ENCODE measurements around the gene HOXB2. TPM values are rescaled to one million over a fixed set of nuclear protein-coding genes. Genes with fewer than 3 reads are reported as not detected.

Gene HOXB2
- total RNA-seq, 1 donor from 2014 or later: 15.2 TPM

DNA sequence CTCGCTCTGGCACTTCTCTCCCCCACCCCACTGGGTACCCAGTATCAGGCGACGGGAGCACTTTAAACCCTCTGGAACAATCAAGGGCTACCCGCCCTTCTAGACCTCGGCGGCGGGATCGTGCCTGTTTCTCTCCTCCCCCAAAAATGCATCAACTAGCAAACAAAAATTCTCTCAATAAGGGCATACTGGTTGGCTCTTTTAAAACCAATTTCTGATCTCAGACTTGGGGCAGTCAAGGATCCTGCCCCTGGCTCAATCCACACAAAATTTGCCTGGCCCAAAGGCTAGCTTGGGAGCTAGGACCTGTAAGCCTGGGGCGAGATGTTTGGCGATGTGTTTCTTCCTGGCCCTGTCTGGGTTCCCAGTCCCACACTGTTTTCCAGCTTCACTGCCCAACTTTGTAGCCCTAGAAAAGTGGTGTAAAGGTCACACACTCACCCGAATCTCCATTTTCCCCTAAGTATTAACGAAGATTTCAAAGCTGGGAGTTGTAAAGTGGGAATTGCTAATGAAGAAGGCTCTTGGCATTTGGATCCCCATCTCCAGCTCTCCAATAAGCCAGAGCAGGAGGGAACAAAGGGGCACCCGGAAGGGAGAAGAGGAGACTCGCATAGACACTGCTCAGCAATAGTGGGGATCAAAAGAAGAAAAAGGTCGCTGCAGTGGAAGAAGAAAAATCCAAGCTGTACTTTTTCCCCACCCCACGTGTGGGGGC lies 14.4 kb upstream of the HOXB2 start:
- H3K9me3 Mint-ChIP-seq (ENCODE audit: low read depth): no peaks in the 10 kb centered on the region
- no peak overlapping the region for H3K27ac Mint-ChIP-seq

GRCh38 chr17:48558831-48559121 lies 13.9 kb upstream of the HOXB2 start:
- DNase-seq (ENCODE audit: low spot score, unreplicated experiment): no peak
- TF ChIP-seq CTCF (IDR thresholded peaks at IDR 0.05; ENCODE audit: unreplicated experiment): no peak
- H3K4me1 Mint-ChIP-seq (ENCODE audit: low read depth): peaks cover 69% of the 10 kb centered on the region
- H3K4me3 Mint-ChIP-seq (ENCODE audit: low read depth): peak overlapping the region; percentile 38
- H3K27ac Mint-ChIP-seq: no peak overlapping the region
- peaks cover 88% of the 10 kb centered on the region for H3K27me3 Mint-ChIP-seq
- H3K9me3 Mint-ChIP-seq (ENCODE audit: low read depth): no peaks in the 10 kb centered on the region
- H3K36me3 Mint-ChIP-seq (ENCODE audit: insufficient read depth): no peaks in the 10 kb centered on the region

More for the DNA sequence above, 14.4 kb upstream of the HOXB2 start:
- H3K4me3 Mint-ChIP-seq (ENCODE audit: low read depth): no peak overlapping the region
- H3K36me3 Mint-ChIP-seq (ENCODE audit: insufficient read depth): no peaks in the 10 kb centered on the region
- peaks cover 84% of the 10 kb centered on the region for H3K27me3 Mint-ChIP-seq
- no peak for TF ChIP-seq CTCF (IDR thresholded peaks at IDR 0.05; ENCODE audit: unreplicated experiment)
- no peak for DNase-seq (ENCODE audit: low spot score, unreplicated experiment)
- H3K4me1 Mint-ChIP-seq (ENCODE audit: low read depth): peaks cover 68% of the 10 kb centered on the region

DNA sequence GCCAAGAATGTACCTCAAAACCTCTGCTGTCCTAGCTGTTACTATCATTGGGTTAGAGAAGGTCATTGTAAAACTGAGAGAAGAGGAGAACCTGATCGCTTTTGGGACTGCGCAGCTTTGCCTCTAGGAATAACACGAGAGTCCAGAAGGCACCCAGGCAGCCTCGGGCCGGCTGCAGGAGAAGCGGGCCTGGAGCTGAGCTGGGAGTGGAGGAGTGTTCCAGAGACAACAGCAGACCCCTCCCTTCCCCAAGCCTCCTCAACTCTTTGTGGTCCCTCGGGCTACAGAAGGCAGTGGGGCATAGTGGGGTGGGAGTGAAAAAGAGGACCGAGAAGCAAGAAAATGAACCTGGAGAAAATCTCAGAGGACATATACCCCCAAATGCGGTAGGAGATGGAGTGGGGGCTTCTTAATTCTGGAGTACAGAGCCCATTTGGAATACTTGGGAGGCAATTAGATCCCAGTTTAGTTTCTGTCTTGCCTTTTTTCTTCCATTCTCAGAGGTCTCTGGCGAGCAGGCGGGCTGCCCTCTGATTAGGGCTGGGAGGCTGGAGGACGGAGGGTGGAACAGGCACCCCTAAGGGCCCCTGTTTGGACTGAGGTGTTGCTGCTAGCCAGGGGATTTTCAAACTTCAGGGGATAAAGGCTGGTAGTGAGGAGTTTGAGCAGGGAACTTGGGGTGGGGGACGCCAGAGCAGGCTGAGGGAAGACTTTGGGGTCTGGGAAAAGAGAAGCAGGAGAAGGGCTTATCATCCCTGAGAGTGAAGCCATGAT lies 13.3 kb upstream of the HOXB2 start:
- peak overlapping the region; percentile 38 for H3K4me3 Mint-ChIP-seq (ENCODE audit: low read depth)
- no peaks in the 10 kb centered on the region for H3K36me3 Mint-ChIP-seq (ENCODE audit: insufficient read depth)
- no peaks in the 10 kb centered on the region for H3K9me3 Mint-ChIP-seq (ENCODE audit: low read depth)
- DNase-seq (ENCODE audit: low spot score, unreplicated experiment): no peak
- peak overlapping the region; percentile 63 for H3K27ac Mint-ChIP-seq
- peaks cover 88% of the 10 kb centered on the region for H3K27me3 Mint-ChIP-seq
- no peak for TF ChIP-seq CTCF (IDR thresholded peaks at IDR 0.05; ENCODE audit: unreplicated experiment)
- H3K4me1 Mint-ChIP-seq (ENCODE audit: low read depth): peaks cover 67% of the 10 kb centered on the region

- Mint-ChIP-seq H3K4me3 (ENCODE audit: low read depth) (peak overlapping the region; percentile 69), H3K9me3 (ENCODE audit: low read depth) (no peaks in the 10 kb centered on the region), H3K27ac (peak overlapping the region; percentile 46), H3K4me1 (ENCODE audit: low read depth) (peaks cover 60% of the 10 kb centered on the region), H3K36me3 (ENCODE audit: insufficient read depth) (peaks cover 4% of the 10 kb centered on the region), H3K27me3 (peaks cover 87% of the 10 kb centered on the region)
- DNase-seq (ENCODE audit: low spot score, unreplicated experiment): no peak
- TF ChIP-seq CTCF (IDR thresholded peaks at IDR 0.05; ENCODE audit: unreplicated experiment): no peak
These were observed 11.9 kb upstream of the HOXB2 start for GRCh38 chr17:48556576-48557401.

DNA sequence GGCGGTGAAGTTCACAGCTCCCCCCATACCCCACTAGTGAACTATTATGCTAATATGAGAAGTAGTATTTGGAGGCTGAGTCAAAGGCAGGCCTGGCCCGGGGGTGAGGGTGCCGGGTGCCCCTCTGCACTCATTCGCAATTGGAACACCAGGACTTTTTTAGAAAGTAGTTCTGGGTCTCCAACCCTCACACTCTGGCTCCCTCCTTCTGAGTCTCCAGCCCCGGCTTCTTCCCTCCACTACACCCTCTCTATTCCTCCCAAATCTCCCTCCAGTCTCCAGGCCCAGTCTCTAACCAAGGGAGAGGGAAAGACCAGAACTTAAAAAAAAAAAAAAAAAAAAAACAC lies 11.3 kb upstream of the HOXB2 start:
- Mint-ChIP-seq H3K27ac (peak overlapping the region; percentile 46), H3K27me3 (peaks cover 87% of the 10 kb centered on the region), H3K4me3 (ENCODE audit: low read depth) (peak overlapping the region; percentile 69), H3K9me3 (ENCODE audit: low read depth) (no peaks in the 10 kb centered on the region), H3K4me1 (ENCODE audit: low read depth) (peaks cover 55% of the 10 kb centered on the region), H3K36me3 (ENCODE audit: insufficient read depth) (peaks cover 4% of the 10 kb centered on the region)
- TF ChIP-seq CTCF (IDR thresholded peaks at IDR 0.05; ENCODE audit: unreplicated experiment): no peak
- DNase-seq (ENCODE audit: low spot score, unreplicated experiment): no peak

Measured in progenitor cell of endocrine pancreas (in vitro differentiated cells).